ENCODE data around the gene ENPP1.

- no peak for TF ChIP-seq RARB (CRISPR knock-in tag; IDR thresholded peaks at IDR 0.05)
- TF ChIP-seq GLIS3 (CRISPR knock-in tag; IDR thresholded peaks at IDR 0.05), result no peak
- no peak for TF ChIP-seq ZFP30 (CRISPR knock-in tag; IDR thresholded peaks at IDR 0.05)
- no peak for TF ChIP-seq ZC3H10 (CRISPR knock-in tag; IDR thresholded peaks at IDR 0.05)
- no peak for TF ChIP-seq CSRNP3 (CRISPR knock-in tag; IDR thresholded peaks at IDR 0.05)
These were observed 77.4 kb downstream of the ENPP1 start for GRCh38 chr6:131885237-131885636.

All from SK-N-SH treated with all-trans-retinoic acid at 6 μM for 48 hours (cell line).